Ovary (tissue), 9 donors: Measurements from ENCODE around the gene SF3A1. TPM values are rescaled to one million over a fixed set of nuclear protein-coding genes. Genes with fewer than 3 reads are reported as not detected.

ENCODE experiments used
- DNase-seq, 5 donors: peaks; one replicate each; pipeline ENCODE4 v3.0.0-alpha.2; 2019 to 2020
- H3K27ac ChIP-seq, 2 donors: fragments of 200-600 bp; one replicate each; pipeline versions ENCODE4 v1.5.1 to v1.8.0; 2019 to 2022
- H3K27me3 ChIP-seq: fragments of 200-600 bp; one replicate; pipeline ENCODE4 v1.8.0; 2022
- H3K36me3 ChIP-seq: fragments of 200-600 bp; sonication (generic); one replicate; pipeline ENCODE4 v1.5.1; 2019
- H3K4me1 ChIP-seq: one replicate; pipeline ENCODE4 v1.8.1; 2013; ENCODE audit warnings: mild to moderate bottlenecking, moderate library complexity; ENCODE audit not compliant: insufficient read depth
- H3K4me3 ChIP-seq: fragments of 200-600 bp; sonication (generic); one replicate; pipeline ENCODE4 v1.5.1; 2017
- H3K9me3 ChIP-seq, 2 donors: fragments of 200-600 bp in 1 of 2; sonication (generic) in 1 of 2; one replicate each; pipeline versions ENCODE4 v1.5.1 to v1.8.1; 2013 to 2019; ENCODE audit warnings: mild to moderate bottlenecking in 1 of 2, moderate library complexity in 1 of 2
- CTCF ChIP-seq, 3 donors: fragments of 450-650 bp in 2 of 3; fragments of 200-600 bp in 1 of 3; IDR thresholded peaks; one replicate each; pipeline versions ENCODE4 v1.5.1 to v1.8.0; 2016 to 2022; ENCODE audit warnings: antibody characterized with exemption in 3 of 3, mild to moderate bottlenecking in 1 of 3
- EP300 ChIP-seq: sonication (generic); formaldehyde crosslinking; IDR thresholded peaks from one replicate; pipeline ENCODE4 v1.6.1; 2017; ENCODE audit warnings: antibody characterized with exemption
- POLR2A ChIP-seq: fragments of 450-650 bp; IDR thresholded peaks from one replicate; pipeline ENCODE4 v1.6.1; 2017; ENCODE audit warnings: antibody characterized with exemption, mild to moderate bottlenecking, moderate library complexity
- WGBS, 3 donors: extraction: QIAGEN DNeasy Blood & Tissue Kit in 1 of 3; methylation state at CpG; one replicate each; pipeline versions ENCODE4 v1.1.5 to v1.1.7; 2013 to 2017; 5-methylcytosine and 5-hydroxymethylcytosine counted together
- intact Hi-C, 4 donors: fragments of 100-400 bp; cut with DNase I; formaldehyde crosslinking; loops; one replicate each; pipeline versions ENCODE4 v1.11.0 to v1.15.1; 2022 to 2023
- polyA plus RNA-seq, 2 donors: library from polyadenylated mRNA; stranded (reverse); fragments of 200-250 nt in 1 of 2; fragments of 350-450 nt in 1 of 2; fragmentation: Illumina TruSeq in 1 of 2; extraction: RNeasy Lipid Tissue Mini Kit (QIAGEN cat#74804) in 1 of 2; gene quantifications; one replicate each; pipeline ENCODE4 v1.2.3, GENCODE V29; 2013 to 2014
- total RNA-seq, 7 donors: library from RNA; depleted of rRNA in 2 of 7; stranded (reverse); fragments of >200 nt in 2 of 7; fragmentation: NEBNext Ultra II Directional in 3 of 7; extraction: Animal tissue kit (Norgen Biotek cat#: 25700) in 3 of 7; gene quantifications; one replicate each; pipeline versions ENCODE4 v1.1.0 to v1.2.4, GENCODE V29; 2016 to 2023
- donor health status: DM: no; HTN: no; CAD: no; lungs with moderate emphysema.
- donor health status: DM: no; HTN: no; CAD: no.
- donor health status: Bipolar disorder and iron deficiency.
- donor health status: DM: yes; HTN: yes; CAD: no.
- donor health status: DM: no; HTN: no; CAD: no.
- donor health status: DM: yes; HTN: yes; CAD: no.

The SF3A1 gene
- total and polyA plus RNA-seq, 9 donors: 36.4 to 211 (median 152) TPM

GRCh38 chr22:30386608-30386959, 29.9 kb upstream of the SF3A1 start:
- WGBS, 3 donors: 19 to 22% (median 21%) methylated on average over 10 of the region's 10 CpGs
- H3K27me3 ChIP-seq: no peaks in the 10 kb centered on the region
- peak overlapping the region; percentile 50 for H3K4me3 ChIP-seq
- no peaks in the 10 kb centered on the region for H3K36me3 ChIP-seq
- DNase-seq: peak in 4 of 5 donors; percentile 38 to 65 (median 54)
- intact Hi-C loops: loop anchor here (2.0 to 10.0 kb wide), 7 partner anchors 30 to 282 kb away; partner anchors contain the start of genes CASTOR1 (in 2 of the 4), CCDC157 (in 1 of the 4) and SF3A1 (in 1 of the 4)
- no peak for TF ChIP-seq POLR2A
- no peak for TF ChIP-seq EP300
- TF ChIP-seq CTCF (IDR thresholded peaks at IDR 0.05): no peak
- H3K9me3 ChIP-seq: no peaks in the 10 kb centered on the region
- H3K4me1 ChIP-seq: peaks cover 4% of the 10 kb centered on the region
- peak overlapping the region; percentile 35 to 61 for H3K27ac ChIP-seq

GRCh38 chr22:30385942-30386341, 29.2 kb upstream of the SF3A1 start:
- 89 to 93% (median 90%) methylated on average over 10 of the region's 10 CpGs for WGBS, 3 donors
- Histone ChIP-seq H3K27ac (no peak overlapping the region), H3K4me3 (no peak overlapping the region), H3K4me1 (peaks cover 4% of the 10 kb centered on the region), H3K27me3 (no peaks in the 10 kb centered on the region), H3K36me3 (no peaks in the 10 kb centered on the region), H3K9me3 (no peaks in the 10 kb centered on the region)
- TF ChIP-seq EP300 (no peak), CTCF (IDR thresholded peaks at IDR 0.05) (no peak), POLR2A (no peak)
- intact Hi-C loops: loop anchor here (2.0 to 10.0 kb wide), 7 partner anchors 29 to 281 kb away; partner anchors contain the start of genes CASTOR1 (in 2 of the 4), CCDC157 (in 1 of the 4) and SF3A1 (in 1 of the 4)
- no peak for DNase-seq

- TF ChIP-seq CTCF (IDR thresholded peaks at IDR 0.05) (no peak), POLR2A (no peak), EP300 (no peak)
- Histone ChIP-seq H3K27ac (no peak overlapping the region), H3K9me3 (no peaks in the 10 kb centered on the region), H3K27me3 (no peaks in the 10 kb centered on the region), H3K36me3 (no peaks in the 10 kb centered on the region), H3K4me1 (peaks cover 4% of the 10 kb centered on the region), H3K4me3 (no peak overlapping the region)
- intact Hi-C loops: loop anchor here in 2 of 4 donors (5.0 to 10.0 kb wide), 2 partner anchors 116 to 278 kb away; partner anchors contain the start of gene OSM (in 1 of the 2)
- 54 to 91% (median 83%) methylated on average over 1 to 3 of the region's 3 CpGs for WGBS, 3 donors
- no peak for DNase-seq
Measured at GRCh38 chr22:30383061-30383460, 26.4 kb upstream of the SF3A1 start.

GRCh38 chr22:30382340-30382739, 25.6 kb upstream of the SF3A1 start:
- 92 to 99% (median 95%) methylated on average over 5 of the region's 5 CpGs for WGBS, 3 donors
- Histone ChIP-seq H3K9me3 (no peaks in the 10 kb centered on the region), H3K4me3 (no peak overlapping the region), H3K27ac (no peak overlapping the region), H3K4me1 (peaks cover 4% of the 10 kb centered on the region), H3K36me3 (no peaks in the 10 kb centered on the region), H3K27me3 (no peaks in the 10 kb centered on the region)
- TF ChIP-seq POLR2A (no peak), EP300 (no peak), CTCF (IDR thresholded peaks at IDR 0.05) (no peak)
- intact Hi-C loops: loop anchor here in 2 of 4 donors (5.0 to 10.0 kb wide), 2 partner anchors 115 to 278 kb away; partner anchors contain the start of gene OSM (in 1 of the 2)
- no peak for DNase-seq
